HG02885 (cell line): ENCODE measurements around the gene ZNF496.
"Not testable (repeated sequence)": the region's sequence is repeated elsewhere in the genome, so short reads cannot be mapped to it uniquely, and the experiment has no call there.

Experiments
- ATAC-seq: cut with Tn5 transposase; IDR thresholded peaks from one replicate; pipeline ENCODE4 v1.9.1; 2021; ENCODE audit warnings: mild to moderate bottlenecking; ENCODE audit not compliant: unreplicated experiment, poor library complexity

Gene ZNF496

GRCh38 chr1:247360116-247360898 lies 28.6 kb upstream of the ZNF496 start:
- ATAC-seq, result no peak

GRCh38 chr1:247359559-247359958 lies 27.9 kb upstream of the ZNF496 start:
- ATAC-seq, result no peak

GRCh38 chr1:247358920-247359319 lies 27.3 kb upstream of the ZNF496 start:
- ATAC-seq, result no peak

- ATAC-seq, result peak; percentile 85
Measured at GRCh38 chr1:247357781-247358211, 26.1 kb upstream of the ZNF496 start.

- ATAC-seq, result no peak
Measured at GRCh38 chr1:247357052-247357780, 25.5 kb upstream of the ZNF496 start.

GRCh38 chr1:247355160-247355559 lies 23.5 kb upstream of the ZNF496 start:
- ATAC-seq, result not testable (repeated sequence)

- no peak for ATAC-seq
Measured at GRCh38 chr1:247352175-247352574, 20.5 kb upstream of the ZNF496 start.

- no peak for ATAC-seq
Measured at GRCh38 chr1:247350587-247350986, 18.9 kb upstream of the ZNF496 start.

- ATAC-seq, result no peak
Measured at GRCh38 chr1:247347477-247348222, 16.0 kb upstream of the ZNF496 start.

- no peak for ATAC-seq
Measured at GRCh38 chr1:247345881-247346280, 14.2 kb upstream of the ZNF496 start.

- ATAC-seq, result no peak
Measured at GRCh38 chr1:247343801-247344200, 12.1 kb upstream of the ZNF496 start.

GRCh38 chr1:247338723-247339275 lies 7.1 kb upstream of the ZNF496 start:
- no peak for ATAC-seq

GRCh38 chr1:247337961-247338360 lies 6.3 kb upstream of the ZNF496 start:
- ATAC-seq, result no peak

- ATAC-seq, result no peak
Measured at GRCh38 chr1:247337250-247337746, 5.6 kb upstream of the ZNF496 start.

GRCh38 chr1:247336390-247336789 lies 4.7 kb upstream of the ZNF496 start:
- ATAC-seq, result no peak

- no peak for ATAC-seq
Measured at GRCh38 chr1:247335882-247336281, 4.2 kb upstream of the ZNF496 start.

GRCh38 chr1:247334378-247335133 lies 2.9 kb upstream of the ZNF496 start:
- no peak for ATAC-seq

GRCh38 chr1:247332623-247333361 lies 1.1 kb upstream of the ZNF496 start:
- no peak for ATAC-seq

GRCh38 chr1:247332215-247332622 lies 552 bp upstream of the ZNF496 start:
- peak; percentile 44 for ATAC-seq
